Loucy (cell line): Measurements from ENCODE around the gene ANKRD13B.

Source experiments
- H2AFZ ChIP-seq: fragments of 200-600 bp; sonication (generic); 2 replicates; pipeline ENCODE4 v1.6.0; 2016; ENCODE audit warnings: antibody characterized with exemption, mild to moderate bottlenecking, low read length, moderate library complexity
- H3F3A ChIP-seq: fragments of 200-600 bp; 2 replicates; pipeline ENCODE4 v1.6.0; 2016; ENCODE audit warnings: antibody characterized with exemption, low read depth, mild to moderate bottlenecking
- H3K27me3 ChIP-seq: fragments of 200-600 bp; sonication (generic); 2 replicates; pipeline ENCODE4 v1.6.1; 2014; ENCODE audit warnings: low read length, mild to moderate bottlenecking; ENCODE audit not compliant: insufficient read depth, poor library complexity, severe bottlenecking
- H3K36me3 ChIP-seq: fragments of 200-600 bp; sonication (generic); 2 replicates; pipeline ENCODE4 v1.6.1; 2016; ENCODE audit warnings: low read length; ENCODE audit not compliant: insufficient read depth
- H3K4me1 ChIP-seq: fragments of 200-600 bp; sonication (generic); 2 replicates; pipeline ENCODE4 v1.5.1; 2014; ENCODE audit warnings: low read length, mild to moderate bottlenecking; ENCODE audit not compliant: insufficient read depth, poor library complexity, severe bottlenecking
- H3K4me2 ChIP-seq: fragments of 200-600 bp; sonication (generic); 2 replicates; pipeline ENCODE4 v1.6.0; 2014; ENCODE audit warnings: antibody characterized with exemption, low read length, low read depth, mild to moderate bottlenecking; ENCODE audit not compliant: poor library complexity, severe bottlenecking
- H3K4me3 ChIP-seq: fragments of 200-600 bp; sonication (generic); 2 replicates; pipeline ENCODE4 v1.5.1; 2014; ENCODE audit warnings: low read length, mild to moderate bottlenecking, mixed read lengths; ENCODE audit not compliant: poor library complexity, severe bottlenecking
- H3K79me2 ChIP-seq: fragments of 200-600 bp; sonication (generic); 2 replicates; pipeline ENCODE4 v1.6.1; 2014; ENCODE audit warnings: low read length; ENCODE audit not compliant: insufficient read depth
- H3K9ac ChIP-seq: fragments of 200-600 bp; sonication (generic); 2 replicates; pipeline ENCODE4 v1.6.0; 2014; ENCODE audit warnings: mild to moderate bottlenecking, low read depth, low read length, moderate library complexity; ENCODE audit not compliant: poor library complexity, severe bottlenecking
- H3K9me2 ChIP-seq: fragments of 200-600 bp; sonication (generic); replicated peaks from 2 replicates; pipeline ENCODE4 v1.6.1; 2016; ENCODE audit warnings: low read depth, low read length, mixed read lengths
- H3K9me3 ChIP-seq: fragments of 200-600 bp; sonication (generic); 2 replicates; pipeline ENCODE4 v1.6.1; 2014; ENCODE audit warnings: mild to moderate bottlenecking, antibody characterized with exemption, low read length, low read depth; ENCODE audit not compliant: insufficient read depth
- H4K20me1 ChIP-seq: fragments of 200-600 bp; sonication (generic); 2 replicates; pipeline ENCODE4 v1.6.0; 2014; ENCODE audit warnings: antibody characterized with exemption, low read length, mild to moderate bottlenecking; ENCODE audit not compliant: insufficient read depth, poor library complexity, severe bottlenecking
- EZH2phosphoT487 ChIP-seq: fragments of 200-600 bp; IDR thresholded peaks from 2 replicates; pipeline ENCODE4 v1.6.1; 2018; ENCODE audit warnings: antibody characterized with exemption, mild to moderate bottlenecking, moderate library complexity, borderline replicate concordance
- TF ChIP-seq, protein P1 (sequence below): fragments of 200-600 bp; sonication (generic); conservative IDR thresholded peaks from 2 replicates; pipeline ENCODE4 v1.5.1; 2014; ENCODE audit warnings: mild to moderate bottlenecking, antibody characterized with exemption, low read length

Gene ANKRD13B

GRCh38 chr17:29584452-29585079 is 8.4 kb upstream of the ANKRD13B start:
- H3K79me2 ChIP-seq: peaks cover 60% of the 10 kb centered on the region
- no peak overlapping the region for H3K4me3 ChIP-seq
- H3K9ac ChIP-seq: no peak overlapping the region
- H3K4me1 ChIP-seq: peaks cover 45% of the 10 kb centered on the region
- peak overlapping the region; percentile 43 for H3K4me2 ChIP-seq
- no peak for TF ChIP-seq EZH2phosphoT487
- TF ChIP-seq, protein P1, sequence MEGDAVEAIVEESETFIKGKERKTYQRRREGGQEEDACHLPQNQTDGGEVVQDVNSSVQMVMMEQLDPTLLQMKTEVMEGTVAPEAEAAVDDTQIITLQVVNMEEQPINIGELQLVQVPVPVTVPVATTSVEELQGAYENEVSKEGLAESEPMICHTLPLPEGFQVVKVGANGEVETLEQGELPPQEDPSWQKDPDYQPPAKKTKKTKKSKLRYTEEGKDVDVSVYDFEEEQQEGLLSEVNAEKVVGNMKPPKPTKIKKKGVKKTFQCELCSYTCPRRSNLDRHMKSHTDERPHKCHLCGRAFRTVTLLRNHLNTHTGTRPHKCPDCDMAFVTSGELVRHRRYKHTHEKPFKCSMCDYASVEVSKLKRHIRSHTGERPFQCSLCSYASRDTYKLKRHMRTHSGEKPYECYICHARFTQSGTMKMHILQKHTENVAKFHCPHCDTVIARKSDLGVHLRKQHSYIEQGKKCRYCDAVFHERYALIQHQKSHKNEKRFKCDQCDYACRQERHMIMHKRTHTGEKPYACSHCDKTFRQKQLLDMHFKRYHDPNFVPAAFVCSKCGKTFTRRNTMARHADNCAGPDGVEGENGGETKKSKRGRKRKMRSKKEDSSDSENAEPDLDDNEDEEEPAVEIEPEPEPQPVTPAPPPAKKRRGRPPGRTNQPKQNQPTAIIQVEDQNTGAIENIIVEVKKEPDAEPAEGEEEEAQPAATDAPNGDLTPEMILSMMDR: no peak
- peaks cover 51% of the 10 kb centered on the region for H4K20me1 ChIP-seq
- peaks cover 17% of the 10 kb centered on the region; the same call in 1 of the 2 replicates for H3K36me3 ChIP-seq
- no peaks in the 10 kb centered on the region for H3K9me2 ChIP-seq
- no peak overlapping the region for H2AFZ ChIP-seq
- no peaks in the 10 kb centered on the region for H3K9me3 ChIP-seq
- no peaks in the 10 kb centered on the region for H3K27me3 ChIP-seq
- H3F3A ChIP-seq: no peaks in the 10 kb centered on the region

DNA sequence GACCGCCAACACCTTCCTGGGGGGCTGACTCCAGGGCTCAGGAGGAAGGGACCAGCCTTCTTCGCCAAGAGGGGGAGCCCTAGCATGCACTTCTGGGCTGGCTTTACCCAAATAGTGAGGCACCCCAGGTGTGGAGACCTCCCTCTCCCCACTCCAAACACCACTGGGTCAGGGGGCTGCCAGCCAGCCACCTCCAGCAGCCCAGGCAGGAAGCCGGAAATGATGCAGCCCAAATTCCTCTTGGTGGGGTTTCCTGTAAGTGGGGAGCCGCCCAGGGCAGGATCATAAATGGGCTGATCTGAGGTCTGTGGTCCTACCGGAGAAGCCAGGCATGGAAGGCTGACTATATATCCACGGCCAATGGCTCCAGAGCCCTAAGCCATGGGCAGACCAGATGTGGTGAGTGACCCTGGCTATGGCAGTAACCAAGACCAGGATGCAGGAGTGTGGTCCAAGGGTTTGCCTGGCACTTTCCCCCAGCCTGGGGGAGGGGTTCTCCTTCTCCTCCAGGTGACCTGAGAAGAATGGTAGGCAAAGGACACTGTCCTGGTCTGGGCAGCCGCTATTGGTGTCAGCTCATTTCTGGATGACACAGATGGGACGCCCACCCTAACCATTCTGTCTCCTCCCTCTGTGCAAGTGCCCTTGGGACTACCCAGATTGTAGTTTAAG is 7.7 kb upstream of the ANKRD13B start:
- Histone ChIP-seq H3K9ac (peak overlapping the region; percentile 83), H3F3A (no peaks in the 10 kb centered on the region), H3K4me1 (peaks cover 49% of the 10 kb centered on the region), H3K9me3 (no peaks in the 10 kb centered on the region), H4K20me1 (peaks cover 48% of the 10 kb centered on the region), H3K79me2 (peaks cover 65% of the 10 kb centered on the region), H3K4me2 (peak overlapping the region; percentile 43), H3K27me3 (no peaks in the 10 kb centered on the region), H2AFZ (no peak overlapping the region), H3K4me3 (no peak overlapping the region), H3K9me2 (no peaks in the 10 kb centered on the region), H3K36me3 (peaks cover 14% of the 10 kb centered on the region; the same call in 1 of the 2 replicates)
- TF ChIP-seq, protein P1: peak; percentile 52
- TF ChIP-seq EZH2phosphoT487: no peak

GRCh38 chr17:29586676-29587469 is 6.1 kb upstream of the ANKRD13B start:
- TF ChIP-seq EZH2phosphoT487: no peak
- TF ChIP-seq, protein P1: no peak
- Histone ChIP-seq H3K4me2 (peak overlapping the region; percentile 95), H3F3A (no peaks in the 10 kb centered on the region), H3K36me3 (peaks cover 6% of the 10 kb centered on the region; the same call in 1 of the 2 replicates), H3K4me3 (peak overlapping the region; percentile 88), H2AFZ (no peak overlapping the region), H4K20me1 (peaks cover 48% of the 10 kb centered on the region), H3K9me2 (no peaks in the 10 kb centered on the region), H3K27me3 (no peaks in the 10 kb centered on the region), H3K79me2 (peaks cover 69% of the 10 kb centered on the region), H3K4me1 (peaks cover 61% of the 10 kb centered on the region), H3K9me3 (no peaks in the 10 kb centered on the region), H3K9ac (peak overlapping the region; percentile 83)
